Measurements from ENCODE around the gene MRPL16.
"Not testable (repeated sequence)": the region's sequence is repeated elsewhere in the genome, so short reads cannot be mapped to it uniquely, and the experiment has no call there.

Gene MRPL16

GRCh38 chr11:59810189-59810910, at the start of gene MRPL16:
MRPL16 (minus strand) TSS chr11:59810778; CDS start chr11:59810658, 120 bp downstream.
- Mint-ChIP-seq H3K4me1 (peaks cover 20% of the 10 kb centered on the region), H3K27ac (peak within 1 kb of the TSS; percentile 90)

GRCh38 chr11:59859673-59860072, 49.1 kb upstream of the MRPL16 start:
- H3K9me3 Mint-ChIP-seq, result no peaks in the 10 kb centered on the region
- H3K4me1 Mint-ChIP-seq, result peaks cover 13% of the 10 kb centered on the region
- H3K27me3 Mint-ChIP-seq, result peaks cover 12% of the 10 kb centered on the region
- H3K4me3 Mint-ChIP-seq, result no peak overlapping the region
- no peak overlapping the region for H3K27ac Mint-ChIP-seq
- no peaks in the 10 kb centered on the region for H3K36me3 Mint-ChIP-seq

More at GRCh38 chr11:59810189-59810910, at the start of gene MRPL16:
- Mint-ChIP-seq H3K4me3 (peak within 1 kb of the TSS; percentile 93), H3K36me3 (peaks cover 2% of the 10 kb centered on the region), H3K9me3 (no peaks in the 10 kb centered on the region), H3K27me3 (no peaks in the 10 kb centered on the region)

GRCh38 chr11:59857439-59858434, 47.2 kb upstream of the MRPL16 start:
- Mint-ChIP-seq H3K4me3 (no peak overlapping the region), H3K27ac (no peak overlapping the region), H3K27me3 (peaks cover 12% of the 10 kb centered on the region), H3K4me1 (peaks cover 13% of the 10 kb centered on the region), H3K9me3 (no peaks in the 10 kb centered on the region), H3K36me3 (no peaks in the 10 kb centered on the region)

- H3K36me3 Mint-ChIP-seq, result no peaks in the 10 kb centered on the region
- no peaks in the 10 kb centered on the region for H3K9me3 Mint-ChIP-seq
- H3K27me3 Mint-ChIP-seq, result peaks cover 5% of the 10 kb centered on the region
- H3K27ac Mint-ChIP-seq, result no peak overlapping the region
- peaks cover 13% of the 10 kb centered on the region for H3K4me1 Mint-ChIP-seq
- H3K4me3 Mint-ChIP-seq, result no peak overlapping the region
These were observed 44.3 kb upstream of the MRPL16 start for GRCh38 chr11:59854871-59855270.

DNA sequence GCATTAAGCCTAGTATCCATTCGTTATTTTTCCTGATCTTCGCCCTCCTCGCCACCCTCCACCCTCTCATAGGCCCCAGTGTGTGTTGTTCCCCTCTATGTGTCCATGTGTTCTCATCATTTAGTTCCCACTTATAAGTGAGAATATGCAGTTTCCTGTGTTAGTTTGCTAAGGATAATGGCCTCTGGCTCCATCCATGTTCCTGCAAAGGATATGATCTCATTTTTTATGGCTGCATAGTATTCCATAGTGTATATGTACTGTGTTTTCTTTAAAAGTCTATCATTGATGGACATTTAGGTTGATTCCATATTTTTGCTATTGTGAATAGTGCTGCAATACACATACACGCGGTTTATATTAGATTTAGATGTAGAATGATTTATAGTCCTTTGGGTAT, 40.8 kb upstream of the MRPL16 start:
- not testable (repeated sequence) for H3K9me3 Mint-ChIP-seq, H3K27me3 Mint-ChIP-seq, H3K36me3 Mint-ChIP-seq, H3K27ac Mint-ChIP-seq, H3K4me1 Mint-ChIP-seq, H3K4me3 Mint-ChIP-seq

DNA sequence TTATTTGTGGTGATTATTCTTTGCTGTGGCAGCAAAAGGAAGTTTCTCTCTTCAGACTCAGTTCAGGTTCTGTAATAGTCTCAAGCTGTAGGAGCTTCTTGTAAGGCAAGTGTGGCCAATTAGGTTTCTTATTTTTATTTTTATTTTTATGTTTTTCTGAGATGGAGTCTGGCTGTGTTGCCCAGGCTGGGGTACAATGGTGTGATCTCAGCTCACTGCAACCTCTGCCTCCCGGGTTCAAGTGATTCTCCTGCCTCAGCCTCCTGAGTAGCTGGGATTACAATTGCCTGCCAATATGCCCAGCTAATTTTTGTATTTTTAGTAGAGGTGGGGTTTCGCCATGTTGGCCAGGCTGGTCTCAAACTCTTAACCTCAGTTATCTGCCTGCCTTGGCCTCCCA, 39.0 kb upstream of the MRPL16 start:
- not testable (repeated sequence) for H3K9me3 Mint-ChIP-seq, H3K36me3 Mint-ChIP-seq, H3K4me3 Mint-ChIP-seq, H3K4me1 Mint-ChIP-seq, H3K27me3 Mint-ChIP-seq, H3K27ac Mint-ChIP-seq

- Mint-ChIP-seq H3K36me3 (no peaks in the 10 kb centered on the region), H3K4me1 (no peaks in the 10 kb centered on the region), H3K9me3 (no peaks in the 10 kb centered on the region), H3K27me3 (no peaks in the 10 kb centered on the region), H3K27ac (no peak overlapping the region), H3K4me3 (no peak overlapping the region)
These were observed 38.6 kb upstream of the MRPL16 start for GRCh38 chr11:59849129-59849528.

- H3K36me3 Mint-ChIP-seq, H3K4me1 Mint-ChIP-seq, H3K27me3 Mint-ChIP-seq, H3K4me3 Mint-ChIP-seq, H3K27ac Mint-ChIP-seq, H3K9me3 Mint-ChIP-seq: not testable (repeated sequence)
These were observed 37.9 kb upstream of the MRPL16 start for GRCh38 chr11:59848439-59848838.

DNA sequence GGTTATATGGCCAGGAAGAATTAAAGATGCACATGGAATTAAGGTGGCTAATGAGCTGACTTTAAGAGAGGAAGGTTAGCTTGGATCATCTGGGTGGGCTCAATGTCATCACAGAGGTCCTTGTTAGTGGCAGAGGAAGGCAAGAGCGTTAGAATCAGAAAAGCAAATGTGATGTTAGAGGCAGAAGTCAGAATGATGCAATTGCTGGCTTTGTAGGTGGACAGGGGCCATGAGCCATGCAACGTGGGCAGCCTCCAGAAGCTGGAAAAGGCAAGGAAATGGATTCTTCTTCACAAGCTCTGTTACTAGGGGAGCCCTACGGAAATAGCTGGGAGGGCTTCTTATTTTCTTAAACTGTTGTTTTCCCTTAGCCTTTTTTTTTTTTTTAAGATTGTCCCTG, 37.0 kb upstream of the MRPL16 start:
- no peaks in the 10 kb centered on the region for H3K4me1 Mint-ChIP-seq
- no peaks in the 10 kb centered on the region for H3K27me3 Mint-ChIP-seq

DNA sequence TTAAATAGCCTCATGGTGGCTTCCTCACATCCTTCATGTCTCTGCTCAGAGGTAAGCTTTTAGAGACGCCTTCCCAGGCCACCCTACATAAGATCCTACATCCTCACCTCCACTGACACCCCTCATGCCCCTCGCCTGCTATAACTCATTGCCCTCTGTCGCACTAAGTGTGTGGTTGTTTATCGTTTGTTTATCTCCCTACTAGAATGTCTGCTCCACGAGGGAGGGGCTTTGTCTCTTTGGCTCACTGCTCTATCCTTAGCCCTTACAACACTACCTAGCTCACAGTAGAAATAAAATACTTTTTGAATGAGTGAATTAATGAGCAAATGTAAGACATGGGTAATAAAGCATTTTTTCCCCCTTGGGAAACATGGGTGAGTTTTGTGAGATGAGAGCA, 36.0 kb upstream of the MRPL16 start:
- H3K36me3 Mint-ChIP-seq, result no peaks in the 10 kb centered on the region
- H3K4me1 Mint-ChIP-seq, result no peaks in the 10 kb centered on the region
- H3K27ac Mint-ChIP-seq, result no peak overlapping the region
- no peaks in the 10 kb centered on the region for H3K9me3 Mint-ChIP-seq
- H3K27me3 Mint-ChIP-seq, result no peaks in the 10 kb centered on the region
- H3K4me3 Mint-ChIP-seq, result no peak overlapping the region

More for the DNA sequence above, 37.0 kb upstream of the MRPL16 start:
- Mint-ChIP-seq H3K27ac (no peak overlapping the region), H3K9me3 (no peaks in the 10 kb centered on the region), H3K36me3 (no peaks in the 10 kb centered on the region), H3K4me3 (no peak overlapping the region)

GRCh38 chr11:59845399-59845798, 34.8 kb upstream of the MRPL16 start, which contains the start of gene CBLIF:
CBLIF (minus strand) TSS chr11:59845499; CDS start chr11:59845453, 46 bp downstream.
- H3K36me3 Mint-ChIP-seq, result no peaks in the 10 kb centered on the region
- H3K4me1 Mint-ChIP-seq, result no peaks in the 10 kb centered on the region
- no peak within 1 kb of the TSS for H3K27ac Mint-ChIP-seq
- no peak within 1 kb of the TSS for H3K4me3 Mint-ChIP-seq
- H3K27me3 Mint-ChIP-seq, result no peaks in the 10 kb centered on the region
- no peaks in the 10 kb centered on the region for H3K9me3 Mint-ChIP-seq

DNA sequence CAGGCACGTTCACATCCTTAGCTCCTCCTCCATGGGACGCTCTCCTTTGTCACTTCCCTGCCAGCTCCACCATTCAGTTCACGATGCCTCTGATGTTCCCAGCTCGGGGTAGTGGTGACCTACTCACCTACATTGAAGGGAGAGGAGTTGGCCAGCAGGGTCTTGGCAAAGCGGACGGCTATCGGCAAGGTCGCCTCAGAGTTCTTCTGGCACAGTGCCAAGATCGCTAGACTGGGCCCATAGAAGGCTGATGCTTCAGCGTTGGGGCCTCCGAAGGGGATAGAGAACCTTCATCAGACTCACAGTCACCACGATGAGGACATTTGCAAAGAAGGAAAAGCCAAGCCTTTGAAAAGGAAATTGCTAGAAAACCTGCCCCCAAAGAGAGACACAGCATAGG, 31.7 kb upstream of the MRPL16 start:
- H3K27ac Mint-ChIP-seq, result no peak overlapping the region
- no peaks in the 10 kb centered on the region for H3K36me3 Mint-ChIP-seq
- H3K9me3 Mint-ChIP-seq, result no peaks in the 10 kb centered on the region
- no peaks in the 10 kb centered on the region for H3K4me1 Mint-ChIP-seq
- no peaks in the 10 kb centered on the region for H3K27me3 Mint-ChIP-seq
- H3K4me3 Mint-ChIP-seq, result no peak overlapping the region

- no peaks in the 10 kb centered on the region for H3K9me3 Mint-ChIP-seq
- H3K27me3 Mint-ChIP-seq, result peaks cover 1% of the 10 kb centered on the region
- no peak overlapping the region for H3K4me3 Mint-ChIP-seq
- no peaks in the 10 kb centered on the region for H3K36me3 Mint-ChIP-seq
- H3K4me1 Mint-ChIP-seq, result no peaks in the 10 kb centered on the region
- no peak overlapping the region for H3K27ac Mint-ChIP-seq
These were observed 30.9 kb upstream of the MRPL16 start for GRCh38 chr11:59841514-59841913.

GRCh38 chr11:59839615-59840014, 29.0 kb upstream of the MRPL16 start:
- Mint-ChIP-seq H3K27me3 (peaks cover 1% of the 10 kb centered on the region), H3K36me3 (no peaks in the 10 kb centered on the region), H3K4me3 (no peak overlapping the region), H3K4me1 (no peaks in the 10 kb centered on the region), H3K9me3 (no peaks in the 10 kb centered on the region), H3K27ac (no peak overlapping the region)

DNA sequence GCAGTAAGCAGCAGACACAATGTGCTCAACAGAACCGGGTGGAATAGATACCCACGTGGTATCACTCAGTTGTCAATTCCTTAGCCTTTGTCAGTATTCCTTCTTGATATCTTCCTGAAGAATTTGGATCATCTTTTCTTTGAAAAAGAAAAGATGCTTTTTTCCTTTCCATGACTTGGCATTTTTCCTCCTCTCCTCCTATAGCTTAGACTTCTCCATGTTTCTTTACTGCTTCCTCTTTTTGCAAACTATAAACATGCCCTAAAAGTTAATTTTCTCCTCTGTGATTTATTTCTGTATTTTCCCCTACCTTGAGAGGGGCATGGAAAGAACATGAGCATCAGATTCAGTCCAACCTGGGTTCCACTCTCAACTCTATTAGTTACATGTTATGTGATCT, 23.0 kb upstream of the MRPL16 start:
- Mint-ChIP-seq H3K4me3 (no peak overlapping the region), H3K4me1 (no peaks in the 10 kb centered on the region), H3K27ac (no peak overlapping the region), H3K9me3 (no peaks in the 10 kb centered on the region), H3K27me3 (peaks cover 1% of the 10 kb centered on the region), H3K36me3 (no peaks in the 10 kb centered on the region)

GRCh38 chr11:59829358-59829757, 18.8 kb upstream of the MRPL16 start:
- H3K27me3 Mint-ChIP-seq, result no peaks in the 10 kb centered on the region
- H3K9me3 Mint-ChIP-seq, result no peaks in the 10 kb centered on the region
- no peak overlapping the region for H3K27ac Mint-ChIP-seq
- H3K4me3 Mint-ChIP-seq, result no peak overlapping the region
- H3K4me1 Mint-ChIP-seq, result no peaks in the 10 kb centered on the region
- H3K36me3 Mint-ChIP-seq, result no peaks in the 10 kb centered on the region

Data from activated naive CD4-positive, alpha-beta T cell treated with anti-CD3 and anti-CD28 coated beads, Interleukin-2, amount 50 U/mL, for 24 hours (primary cell).